Stimulated activated CD8-positive, alpha-beta memory T cell treated with anti-CD3 and anti-CD28 coated beads, Interleukin-15, amount 100 ng/mL, for 4 hours (primary cell): Measurements from ENCODE around the gene ARID4B.
"Not testable (repeated sequence)": the region's sequence is repeated elsewhere in the genome, so short reads cannot be mapped to it uniquely, and the experiment has no call there.

ENCODE experiments used
- DNase-seq, 2 donors: peaks; one replicate each; pipeline ENCODE4 v3.0.0-alpha.2; 2020; ENCODE audit warnings: low read depth in 2 of 2

ARID4B gene

DNA sequence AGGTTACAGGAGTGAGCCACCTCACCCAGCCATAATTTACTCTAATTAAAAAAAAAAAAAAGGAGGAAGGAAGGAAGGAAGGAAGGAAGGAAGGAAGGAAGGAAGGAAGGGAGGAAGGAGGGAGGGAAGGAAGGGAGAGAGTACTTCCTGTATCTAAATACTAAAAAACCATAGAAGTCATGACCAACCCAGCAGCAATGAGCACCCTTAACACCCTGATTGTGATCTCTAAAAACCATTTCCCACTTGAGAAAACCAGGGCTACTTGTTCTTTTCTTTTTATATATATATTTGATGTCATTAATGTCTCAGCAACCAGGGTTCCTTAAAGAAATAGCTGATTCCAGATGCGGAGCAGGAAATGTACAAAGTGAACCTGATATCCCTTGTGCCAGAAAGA, 31.2 kb downstream of the ARID4B start:
- no peak for DNase-seq

DNA sequence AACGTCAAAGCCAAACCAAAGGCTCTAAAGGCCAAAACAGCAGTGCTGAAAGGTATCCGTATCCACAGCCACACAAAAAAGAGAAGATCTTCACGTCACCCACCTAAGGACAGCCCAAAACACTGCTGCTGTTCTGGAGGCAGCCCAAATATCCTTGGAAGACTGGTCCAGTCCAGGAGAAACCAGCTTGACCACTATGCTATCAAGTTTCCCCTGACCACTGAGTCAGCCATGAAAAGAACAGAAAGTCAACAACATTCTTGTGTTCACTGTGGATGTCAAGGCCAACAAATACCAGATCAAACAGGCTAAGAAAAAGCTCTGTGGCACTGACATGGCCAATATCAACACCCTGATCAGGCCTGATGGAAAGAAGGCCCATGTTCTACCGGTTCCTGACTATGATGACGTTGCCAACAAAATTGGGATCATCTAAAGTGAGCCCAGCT, 32.1 kb downstream of the ARID4B start:
- DNase-seq = no peak

GRCh38 chr1:235293322-235293942, 34.5 kb downstream of the ARID4B start:
- DNase-seq = no peak

GRCh38 chr1:235292790-235293189, 35.2 kb downstream of the ARID4B start:
- no peak for DNase-seq

GRCh38 chr1:235291599-235292091, 36.3 kb downstream of the ARID4B start:
- DNase-seq = no peak

DNA sequence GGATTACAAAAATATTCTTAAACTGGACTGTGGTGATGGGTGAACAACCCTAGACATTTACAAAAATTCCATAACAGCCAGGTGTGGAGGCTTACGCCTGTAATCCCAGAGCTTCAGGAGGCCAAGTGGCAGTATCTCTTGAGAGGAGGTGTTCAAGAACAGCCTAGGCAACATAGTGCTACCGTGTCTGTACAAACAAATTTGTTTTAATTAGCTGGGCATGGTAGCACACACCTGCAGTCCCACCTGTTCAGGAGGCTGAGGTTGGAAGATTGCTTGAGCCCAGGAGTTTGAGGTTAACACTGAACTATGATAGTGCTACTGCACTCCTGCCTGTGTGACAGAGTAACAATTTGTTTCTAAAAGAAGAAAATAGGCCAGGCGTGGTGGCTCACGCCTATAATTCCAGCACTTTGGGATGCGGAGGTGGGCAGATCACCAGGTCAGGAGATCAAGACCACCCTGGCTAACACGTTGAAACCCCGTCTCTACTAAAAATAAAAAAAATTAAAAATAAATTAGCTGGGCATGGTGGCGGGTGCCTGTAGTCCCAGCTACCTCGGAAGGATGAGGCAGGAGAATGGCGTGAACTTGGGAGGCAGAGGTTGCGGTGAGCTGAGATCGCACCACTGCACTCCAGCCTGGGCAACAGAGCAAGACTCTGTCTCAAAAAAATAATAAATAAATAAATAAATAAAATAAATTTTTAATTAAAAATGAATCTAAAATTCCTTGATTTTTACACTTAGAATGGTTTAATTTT, 37.1 kb downstream of the ARID4B start:
- DNase-seq = no peak

DNA sequence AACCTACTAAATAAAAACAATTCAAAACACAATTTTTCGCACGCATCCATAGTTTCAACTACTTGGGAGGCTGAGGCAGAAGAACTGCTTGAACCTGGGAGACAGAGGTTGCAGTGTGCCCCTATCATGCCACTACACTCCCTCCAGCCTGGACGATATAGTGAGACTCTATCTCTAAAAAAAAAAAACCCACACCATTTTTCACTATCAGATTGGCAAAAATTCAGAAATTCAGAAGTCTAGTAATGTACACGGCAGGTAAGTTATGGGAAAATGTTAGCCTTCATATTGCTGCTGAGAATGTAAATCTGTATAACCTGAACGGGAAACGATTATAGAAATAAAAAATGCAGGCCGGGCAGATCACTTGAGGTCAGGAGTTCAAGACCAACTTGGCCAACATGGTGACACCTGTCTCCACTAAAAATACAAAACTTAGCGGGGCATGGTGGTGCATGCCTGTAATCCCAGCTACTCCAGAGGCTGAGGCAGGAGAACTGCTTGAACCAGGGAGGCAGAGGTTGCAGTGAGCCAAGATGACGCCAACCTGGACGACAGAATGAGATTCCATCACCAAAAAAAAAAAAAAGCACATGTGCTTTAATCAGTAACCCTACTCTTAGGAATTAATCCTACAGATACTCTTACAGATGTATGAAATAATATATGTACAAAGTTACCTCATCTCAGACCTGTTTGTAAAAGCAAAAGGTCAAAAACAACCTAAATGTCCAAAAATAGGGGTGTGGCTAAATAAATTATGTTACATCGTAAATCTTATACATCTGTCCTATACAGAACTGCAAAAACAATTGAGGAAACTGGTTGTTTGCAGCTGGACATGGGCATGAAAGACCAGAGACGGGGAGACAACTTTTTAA, 37.9 kb downstream of the ARID4B start:
- DNase-seq = no peak

DNA sequence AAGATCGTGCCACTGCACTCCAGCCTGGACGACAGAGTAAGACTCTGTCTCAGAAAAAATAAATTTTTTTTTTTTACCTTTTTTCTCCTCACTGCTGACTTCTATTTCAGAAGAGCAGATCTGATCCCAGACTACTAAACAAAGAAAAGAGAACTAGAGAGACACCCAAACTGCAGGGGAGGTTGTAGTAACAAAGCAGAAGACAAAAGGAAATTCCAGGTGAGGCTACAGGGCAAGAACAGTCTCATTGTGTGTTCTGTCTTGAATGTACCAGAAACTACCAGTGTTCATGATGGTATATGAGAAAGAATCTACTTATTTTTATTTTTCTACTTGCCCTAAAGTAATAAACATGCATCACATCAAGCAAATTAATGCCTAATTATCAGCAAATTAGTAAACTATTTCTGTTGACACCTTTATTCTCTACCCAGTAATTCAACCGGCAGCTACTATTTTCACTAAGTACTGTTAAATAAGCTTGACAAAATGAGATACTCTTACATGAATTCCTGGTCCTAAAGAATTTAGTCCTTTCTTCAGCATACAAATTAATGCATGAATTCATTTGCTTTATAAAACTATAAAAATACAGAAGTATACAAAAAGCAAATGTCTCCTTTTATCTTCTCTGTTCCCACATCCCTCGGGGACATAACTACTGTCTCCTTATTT, 40.6 kb downstream of the ARID4B start:
- DNase-seq = no peak

GRCh38 chr1:235286667-235287066, 41.3 kb downstream of the ARID4B start:
- no peak for DNase-seq

- no peak for DNase-seq
These were observed 43.7 kb downstream of the ARID4B start for GRCh38 chr1:235284231-235284769.

- not testable (repeated sequence) for DNase-seq
These were observed 44.3 kb downstream of the ARID4B start for GRCh38 chr1:235283636-235284035.

GRCh38 chr1:235280467-235280866, 47.5 kb downstream of the ARID4B start:
- no peak for DNase-seq

GRCh38 chr1:235279694-235280093, 48.3 kb downstream of the ARID4B start:
- DNase-seq = no peak

- DNase-seq = no peak
These were observed 49.1 kb downstream of the ARID4B start for GRCh38 chr1:235278915-235279292.

DNA sequence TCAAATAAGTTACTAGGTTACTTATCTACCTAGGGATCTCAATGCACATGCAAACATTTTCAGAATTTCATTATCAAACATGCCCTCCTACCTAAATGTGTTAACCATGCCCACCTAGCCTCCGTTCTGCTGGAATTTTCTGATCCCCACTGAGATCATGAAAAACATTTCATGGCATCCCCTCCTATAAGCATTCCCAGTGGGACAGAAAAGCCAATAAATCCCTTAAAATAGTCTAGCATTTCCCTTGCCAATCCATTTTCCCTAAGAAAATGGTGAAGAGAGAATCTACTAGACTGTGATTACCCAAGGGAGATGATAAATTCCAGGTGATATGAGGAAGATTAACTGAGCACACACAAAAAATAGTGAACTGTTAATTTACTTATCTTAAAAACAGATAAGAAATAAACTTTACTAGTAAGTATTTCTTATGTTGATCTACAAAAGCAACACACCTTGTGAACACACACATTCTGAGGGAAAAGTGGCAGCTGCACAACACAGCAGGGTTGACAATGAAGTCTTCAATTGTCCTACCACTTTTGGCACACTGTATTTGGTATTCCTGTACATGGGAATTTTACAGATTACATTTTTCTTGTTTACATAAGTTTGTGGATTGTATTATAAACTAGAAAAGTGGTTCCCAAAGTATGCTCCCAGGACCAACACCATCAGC, 49.6 kb downstream of the ARID4B start:
- DNase-seq = no peak

- DNase-seq = no peak
These were observed 50.3 kb downstream of the ARID4B start for GRCh38 chr1:235277709-235278108.

DNA sequence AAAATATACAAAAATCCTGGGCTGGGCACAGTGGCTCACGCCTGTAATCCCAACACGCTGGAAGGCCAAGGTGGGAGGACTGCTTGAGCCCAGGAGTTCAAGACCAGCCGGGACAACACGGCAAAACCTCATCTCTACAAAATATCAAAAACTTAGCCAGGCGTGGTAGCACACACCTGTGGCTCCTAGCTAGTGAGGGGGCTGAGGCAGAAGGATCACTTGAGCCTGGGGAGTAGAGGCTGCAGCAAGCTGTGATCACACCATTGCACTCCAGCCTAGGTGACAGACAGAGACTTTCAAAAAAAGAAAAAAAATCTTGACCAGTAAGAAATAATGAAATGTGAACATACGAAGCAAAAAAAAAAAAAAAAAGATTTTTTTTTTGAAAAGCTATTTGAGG, 52.1 kb downstream of the ARID4B start:
- DNase-seq = no peak

DNA sequence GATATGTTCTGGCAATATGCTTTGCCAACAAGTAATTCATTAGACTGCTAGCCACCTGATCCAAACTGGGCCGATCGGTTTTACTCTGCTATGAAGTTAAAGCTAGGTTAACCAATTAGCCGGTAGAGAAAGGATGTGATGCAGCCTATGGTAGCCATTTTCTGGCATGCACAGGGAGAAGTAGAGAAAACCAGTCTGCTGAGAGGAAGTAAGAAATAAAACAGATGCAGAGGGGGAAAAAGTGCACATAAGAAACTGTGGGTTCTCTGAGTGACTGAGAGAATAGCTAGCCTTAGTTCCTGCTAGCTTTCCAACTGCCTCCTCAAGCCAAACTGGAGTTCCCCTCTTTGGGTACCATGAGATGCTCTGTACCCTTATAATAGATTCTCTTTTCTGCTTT, 52.8 kb downstream of the ARID4B start:
- DNase-seq = no peak

DNA sequence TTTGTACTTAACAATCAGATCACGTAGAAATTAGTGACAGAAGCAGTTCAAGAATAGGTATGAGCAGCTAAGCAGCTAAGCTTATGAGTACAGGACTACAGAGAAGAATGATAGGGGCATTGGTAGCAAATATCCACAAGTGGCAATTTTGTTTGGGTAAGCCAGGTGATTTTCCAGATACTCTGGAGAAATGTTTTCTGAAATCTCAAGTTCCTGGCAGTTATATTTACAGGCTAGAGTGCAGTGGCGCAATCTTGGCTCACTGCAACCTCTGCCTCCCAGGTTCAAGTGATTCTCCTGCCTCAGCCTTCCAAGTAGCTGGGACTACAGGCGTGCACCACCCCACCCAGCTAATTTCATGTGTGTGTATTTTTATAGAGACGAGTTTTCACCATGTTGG, 55.1 kb downstream of the ARID4B start:
- DNase-seq = no peak

DNA sequence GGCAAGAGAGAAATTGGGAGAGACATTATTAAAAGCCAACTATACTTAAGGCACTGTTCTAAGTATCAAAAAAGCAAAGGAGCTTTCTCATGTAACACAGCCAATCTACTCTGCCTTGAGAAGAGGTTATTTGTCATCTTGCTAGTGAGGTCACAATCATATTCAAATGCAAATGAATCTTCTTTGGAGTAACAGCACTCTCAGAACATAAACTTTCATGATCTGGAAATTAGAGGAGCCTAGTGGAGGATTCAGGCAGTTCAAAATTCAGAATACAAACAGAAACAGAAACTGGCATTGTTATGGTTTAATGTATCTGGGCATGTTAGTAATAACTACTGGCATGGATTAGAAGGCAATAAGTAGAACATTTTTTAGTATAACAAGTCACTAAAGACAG, 57.4 kb downstream of the ARID4B start:
- no peak for DNase-seq

DNA sequence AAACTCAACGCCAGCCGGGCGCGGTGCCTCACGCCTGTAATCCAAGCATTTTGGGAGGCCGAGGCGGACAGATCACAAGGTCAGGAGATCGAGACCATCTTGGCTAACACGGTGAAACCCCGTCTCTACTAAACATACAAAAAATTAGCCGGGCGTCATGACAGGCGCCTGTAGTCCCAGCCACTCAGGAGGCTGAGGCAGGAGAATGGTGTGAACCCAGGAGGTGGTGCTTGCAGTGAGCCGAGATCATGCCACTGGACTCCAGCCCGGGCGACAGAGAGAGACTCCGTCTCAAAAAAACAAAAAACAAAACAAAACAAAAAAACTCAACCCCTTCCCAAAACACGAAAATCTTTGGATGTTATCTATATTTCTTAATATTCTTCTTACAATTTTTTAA, 58.0 kb downstream of the ARID4B start:
- DNase-seq = not testable (repeated sequence)
